H9 (cell line): Measurements from ENCODE around the gene DOCK2. TPM values are rescaled to one million over a fixed set of nuclear protein-coding genes. Genes with fewer than 3 reads are reported as not detected.

Source experiments
- DNase-seq: peaks from one replicate; pipeline ENCODE4 v3.0.0-alpha.2; 2017
- H2AFZ ChIP-seq: one replicate; pipeline ENCODE4 v1.6.1; 2013; ENCODE audit warnings: mild to moderate bottlenecking, low read length, control low read depth, moderate library complexity
- H2AK5ac ChIP-seq: 2 replicates; pipeline ENCODE4 v1.6.1; 2013; ENCODE audit warnings: low read length, control low read depth, mixed read lengths; ENCODE audit not compliant: insufficient read length
- H2BK120ac ChIP-seq: one replicate; pipeline ENCODE4 v1.6.1; 2013; ENCODE audit warnings: low read depth, mild to moderate bottlenecking, low read length, control low read depth, inconsistent platforms; ENCODE audit not compliant: poor library complexity, severe bottlenecking
- H2BK12ac ChIP-seq: 2 replicates; pipeline ENCODE4 v1.6.1; 2013; ENCODE audit warnings: low read length, control low read depth, mixed read lengths, low read depth; ENCODE audit not compliant: insufficient read length
- H2BK15ac ChIP-seq: 2 replicates; pipeline ENCODE4 v1.6.1; 2013; ENCODE audit warnings: low read depth, low read length, control low read depth
- H2BK20ac ChIP-seq: one replicate; pipeline ENCODE4 v1.6.1; 2013; ENCODE audit warnings: low read depth, mild to moderate bottlenecking, low read length, control low read depth, inconsistent platforms; ENCODE audit not compliant: poor library complexity, severe bottlenecking
- H2BK5ac ChIP-seq: 2 replicates; pipeline ENCODE4 v1.6.1; 2013; ENCODE audit warnings: low read length, control low read depth, mixed read lengths; ENCODE audit not compliant: insufficient read length
- H3K14ac ChIP-seq: 2 replicates; pipeline ENCODE4 v1.6.1; 2013; ENCODE audit warnings: low read length, control low read depth; ENCODE audit not compliant: insufficient read depth
- H3K18ac ChIP-seq: 2 replicates; pipeline ENCODE4 v1.6.1; 2013; ENCODE audit warnings: low read depth, mild to moderate bottlenecking, mixed read lengths, low read length, control low read depth; ENCODE audit not compliant: insufficient read length
- H3K23ac ChIP-seq: 2 replicates; pipeline ENCODE4 v1.6.1; 2013; ENCODE audit warnings: low read length, control low read depth, mixed read lengths, low read depth; ENCODE audit not compliant: insufficient read length
- H3K23me2 ChIP-seq: 2 replicates; pipeline ENCODE4 v1.6.1; 2013; ENCODE audit warnings: low read depth, mild to moderate bottlenecking, mixed read lengths, low read length, control low read depth; ENCODE audit not compliant: insufficient read length, poor library complexity, severe bottlenecking
- H3K27ac ChIP-seq: 2 replicates; pipeline ENCODE4 v1.5.1; 2013; ENCODE audit warnings: low read length, control low read depth, mixed read lengths, low read depth; ENCODE audit not compliant: insufficient read length
- H3K27me3 ChIP-seq: 2 replicates; pipeline ENCODE4 v1.6.1; 2013; ENCODE audit warnings: low read length, control low read depth, inconsistent platforms; ENCODE audit not compliant: insufficient read depth
- H3K4ac ChIP-seq: 2 replicates; pipeline ENCODE4 v1.6.1; 2013; ENCODE audit warnings: low read depth, mild to moderate bottlenecking, control low read depth, inconsistent platforms, low read length, moderate library complexity
- H3K4me1 ChIP-seq: 2 replicates; pipeline ENCODE4 v1.6.1; 2013; ENCODE audit warnings: low read length, control low read depth, inconsistent platforms; ENCODE audit not compliant: insufficient read depth
- H3K4me2 ChIP-seq: 2 replicates; pipeline ENCODE4 v1.6.1; 2013; ENCODE audit warnings: low read length, control low read depth, mixed read lengths; ENCODE audit not compliant: insufficient read length, insufficient read depth
- H3K56ac ChIP-seq: 2 replicates; pipeline ENCODE4 v1.6.1; 2013; ENCODE audit warnings: low read depth, mild to moderate bottlenecking, mixed read lengths, low read length, control low read depth; ENCODE audit not compliant: insufficient read length
- H3K79me1 ChIP-seq: 2 replicates; pipeline ENCODE4 v1.6.1; 2013; ENCODE audit warnings: low read depth, mild to moderate bottlenecking, moderate library complexity, low read length, control low read depth, inconsistent platforms; ENCODE audit not compliant: insufficient read depth, poor library complexity, severe bottlenecking
- H3K79me2 ChIP-seq: 2 replicates; pipeline ENCODE4 v1.6.1; 2013; ENCODE audit warnings: low read length, control low read depth, inconsistent platforms; ENCODE audit not compliant: insufficient read depth
- H3K9ac ChIP-seq: 2 replicates; pipeline ENCODE4 v1.6.1; 2013; ENCODE audit warnings: low read length, control low read depth, mixed read lengths; ENCODE audit not compliant: insufficient read length; ENCODE audit errors: extremely low read depth
- H3K9me3 ChIP-seq: one replicate; pipeline ENCODE4 v1.6.1; 2013; ENCODE audit warnings: low read depth, low read length, inconsistent platforms; ENCODE audit not compliant: control insufficient read depth
- H3T11ph ChIP-seq: one replicate; pipeline ENCODE4 v1.6.1; 2013; ENCODE audit warnings: mild to moderate bottlenecking, low read length, control low read depth, inconsistent platforms
- H4K20me1 ChIP-seq: one replicate; pipeline ENCODE4 v1.6.1; 2013; ENCODE audit not compliant: control insufficient read depth, insufficient read length, insufficient read depth
- H4K5ac ChIP-seq: 2 replicates; pipeline ENCODE4 v1.6.1; 2013; ENCODE audit warnings: low read depth, mild to moderate bottlenecking, mixed read lengths, low read length, control low read depth; ENCODE audit not compliant: insufficient read length
- H4K8ac ChIP-seq: replicated peaks from 2 replicates; pipeline ENCODE4 v1.6.1; 2013; ENCODE audit warnings: low read length, control low read depth, mixed read lengths, low read depth; ENCODE audit not compliant: insufficient read length
- H4K91ac ChIP-seq: 2 replicates; pipeline ENCODE4 v1.6.1; 2013; ENCODE audit warnings: low read depth, mild to moderate bottlenecking, moderate library complexity, mixed read lengths, low read length, control low read depth; ENCODE audit not compliant: insufficient read length
- H3K27ac Mint-ChIP-seq, 3 experiments: 2 replicates in 2 of 3; 3 replicates in 1 of 3; pipeline ENCODE4 v1.8.0; 2020 to 2021; ENCODE audit warnings: mixed read lengths in 3 of 3, mild to moderate bottlenecking in 1 of 3, moderate library complexity in 1 of 3
- H3K27me3 Mint-ChIP-seq: 2 replicates; pipeline ENCODE4 v1.8.0; 2021; ENCODE audit warnings: low read depth, mild to moderate bottlenecking, moderate library complexity, mixed read lengths
- H3K36me3 Mint-ChIP-seq, 3 experiments: 2 replicates in 2 of 3; 3 replicates in 1 of 3; pipeline ENCODE4 v1.8.0; 2020 to 2021; ENCODE audit warnings: low read depth in 3 of 3, mixed read lengths in 3 of 3; ENCODE audit not compliant: insufficient read depth in 1 of 3
- H3K4me1 Mint-ChIP-seq, 2 experiments: 2 replicates each; pipeline ENCODE4 v1.8.0; 2020; ENCODE audit warnings: mixed read lengths in 2 of 2
- H3K4me3 Mint-ChIP-seq, 2 experiments: 2 replicates in 1 of 2; 3 replicates in 1 of 2; pipeline ENCODE4 v1.8.0; 2020 to 2021; ENCODE audit warnings: mild to moderate bottlenecking in 2 of 2, mixed read lengths in 2 of 2, moderate library complexity in 1 of 2
- H3K9me3 Mint-ChIP-seq, 2 experiments: 2 replicates in 1 of 2; 3 replicates in 1 of 2; pipeline ENCODE4 v1.8.0; 2020; ENCODE audit warnings: mild to moderate bottlenecking in 2 of 2, mixed read lengths in 2 of 2, moderate library complexity in 1 of 2
- WGBS: extraction: QIAGEN DNeasy Blood & Tissue Kit; methylation state at CpG from one replicate; pipeline ENCODE4 v1.1.7; 2013; ENCODE audit warnings: missing lambda C conversion rate, low lambda C conversion rate, mixed read lengths; ENCODE audit not compliant: insufficient read length; ENCODE audit errors: extremely low coverage; 5-methylcytosine and 5-hydroxymethylcytosine counted together
- total RNA-seq: library from RNA; stranded (reverse); gene quantifications from 2 replicates; pipeline ENCODE4 v1.2.1, GENCODE V29; 2021
- TF ChIP-seq, protein P1 (sequence below): fragments of 200-600 bp; sonication (generic); conservative IDR thresholded peaks from 3 replicates; pipeline ENCODE4 v1.8.0; 2021; ENCODE audit warnings: antibody characterized with exemption, mild to moderate bottlenecking

Gene DOCK2
- total RNA-seq, 1 experiment from 2014 or later: 7.8 TPM

DNA sequence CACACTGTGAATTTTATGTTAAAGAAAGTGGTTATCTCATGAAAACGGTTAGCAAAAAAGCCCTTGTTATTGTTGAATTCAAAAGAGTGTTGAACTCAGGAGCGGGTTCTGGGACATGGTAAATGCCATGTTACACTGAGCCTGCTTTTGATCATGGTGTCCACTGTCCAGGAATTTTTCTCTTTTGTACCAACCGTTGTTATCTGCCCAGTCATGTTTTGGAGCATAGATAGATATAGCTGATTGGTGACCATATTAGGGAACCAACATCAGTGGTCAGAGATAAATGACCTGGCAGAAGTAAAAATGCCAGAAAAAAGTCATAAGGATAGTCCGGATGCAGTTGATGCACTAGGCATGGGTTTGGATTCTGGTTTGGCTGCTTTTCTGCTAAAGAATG, 29.3 kb downstream of the DOCK2 start:
- no peak overlapping the region for H3K4me3 Mint-ChIP-seq
- no peaks in the 10 kb centered on the region for H3K9me3 ChIP-seq

More for the DNA sequence above, 29.3 kb downstream of the DOCK2 start:
- Histone ChIP-seq H3K9ac (no peak overlapping the region), H4K5ac (no peak overlapping the region), H3K4me1 (no peaks in the 10 kb centered on the region), H3T11ph (no peak overlapping the region), H2AFZ (no peak overlapping the region), H4K91ac (no peak overlapping the region), H2BK20ac (no peak overlapping the region), H3K23ac (no peak overlapping the region), H2BK120ac (no peak overlapping the region), H3K4me2 (no peak overlapping the region), H3K56ac (no peak overlapping the region), H3K27ac (no peak overlapping the region), H3K79me1 (no peaks in the 10 kb centered on the region), H3K14ac (no peak overlapping the region), H3K23me2 (no peaks in the 10 kb centered on the region), H2BK5ac (no peak overlapping the region), H3K4ac (no peak overlapping the region), H4K8ac (no peak overlapping the region), H2AK5ac (no peak overlapping the region), H2BK15ac (no peak overlapping the region), H3K18ac (no peak overlapping the region), H4K20me1 (no peaks in the 10 kb centered on the region), H3K27me3 (no peaks in the 10 kb centered on the region), H3K79me2 (no peaks in the 10 kb centered on the region), H2BK12ac (no peak overlapping the region)
- Mint-ChIP-seq H3K36me3 (peaks cover 0 to 8% (median 0%) of the 10 kb centered on the region in 3 experiments; a peak in 2 of 7 replicates), H3K27ac (no peak overlapping the region), H3K27me3 (no peaks in the 10 kb centered on the region), H3K9me3 (peaks cover 3 to 8% of the 10 kb centered on the region in 2 experiments; a peak in 2 of 5 replicates), H3K4me1 (no peaks in the 10 kb centered on the region)
- no peak for DNase-seq
- TF ChIP-seq, protein P1, sequence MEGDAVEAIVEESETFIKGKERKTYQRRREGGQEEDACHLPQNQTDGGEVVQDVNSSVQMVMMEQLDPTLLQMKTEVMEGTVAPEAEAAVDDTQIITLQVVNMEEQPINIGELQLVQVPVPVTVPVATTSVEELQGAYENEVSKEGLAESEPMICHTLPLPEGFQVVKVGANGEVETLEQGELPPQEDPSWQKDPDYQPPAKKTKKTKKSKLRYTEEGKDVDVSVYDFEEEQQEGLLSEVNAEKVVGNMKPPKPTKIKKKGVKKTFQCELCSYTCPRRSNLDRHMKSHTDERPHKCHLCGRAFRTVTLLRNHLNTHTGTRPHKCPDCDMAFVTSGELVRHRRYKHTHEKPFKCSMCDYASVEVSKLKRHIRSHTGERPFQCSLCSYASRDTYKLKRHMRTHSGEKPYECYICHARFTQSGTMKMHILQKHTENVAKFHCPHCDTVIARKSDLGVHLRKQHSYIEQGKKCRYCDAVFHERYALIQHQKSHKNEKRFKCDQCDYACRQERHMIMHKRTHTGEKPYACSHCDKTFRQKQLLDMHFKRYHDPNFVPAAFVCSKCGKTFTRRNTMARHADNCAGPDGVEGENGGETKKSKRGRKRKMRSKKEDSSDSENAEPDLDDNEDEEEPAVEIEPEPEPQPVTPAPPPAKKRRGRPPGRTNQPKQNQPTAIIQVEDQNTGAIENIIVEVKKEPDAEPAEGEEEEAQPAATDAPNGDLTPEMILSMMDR: no peak
- WGBS: no CpG with 5 or more reads among the region's 4 CpGs
